Heart left ventricle (tissue), 13 donors: Measurements from ENCODE around the gene HCRTR2.

Experiments used
- POLR2A ChIP-seq, 2 donors: fragments of 450-650 bp; IDR thresholded peaks; one replicate each; pipeline ENCODE4 v1.6.1; 2017; ENCODE audit warnings: antibody characterized with exemption in 2 of 2, mild to moderate bottlenecking in 2 of 2, moderate library complexity in 2 of 2
- TF ChIP-seq, protein P1 (sequence below), 12 donors: fragments of 200-600 bp; sonication (generic) in 4 of 12; IDR thresholded peaks; one replicate each; pipeline versions ENCODE4 v1.5.0 to v1.8.0; 2018 to 2022; ENCODE audit warnings: antibody characterized with exemption in 12 of 12, mild to moderate bottlenecking in 5 of 12
- donor health status: ischemic (EF 13 %, LVEDD 7.1; RV severe dilation, severe dysfunction).
- donor health status: DM: no; HTN: yes; CAD: no.
- donor health status: DM: no; HTN: no; CAD: no.
- donor health status: ischemic (EF 25% LVEDD 6.9; RV normal size, moderate dysfunction).
- donor health status: ischemic (EF 25% LVEDD 5.7; RV mildly dilated, moderate dysfunction).
- donor health status: ischemic (EF 35%, LVEDD 5.7; RV mildly dilated, moderate dysfunction).
- donor health status: nonischemic (EF 11% LVEDD 7.7; RV severe dilation, severe dysfunction).
- donor health status: DM: yes; HTN: yes; CAD: no.
- donor health status: PGD.
- donor health status: ischemic (EF 29% LVEDD 5.4; RV normal size, mild dysfunction).
- donor health status: nonischemic (EF 23%, LVEDD 6.1; RV moderate dilation, normal function).

DNA sequence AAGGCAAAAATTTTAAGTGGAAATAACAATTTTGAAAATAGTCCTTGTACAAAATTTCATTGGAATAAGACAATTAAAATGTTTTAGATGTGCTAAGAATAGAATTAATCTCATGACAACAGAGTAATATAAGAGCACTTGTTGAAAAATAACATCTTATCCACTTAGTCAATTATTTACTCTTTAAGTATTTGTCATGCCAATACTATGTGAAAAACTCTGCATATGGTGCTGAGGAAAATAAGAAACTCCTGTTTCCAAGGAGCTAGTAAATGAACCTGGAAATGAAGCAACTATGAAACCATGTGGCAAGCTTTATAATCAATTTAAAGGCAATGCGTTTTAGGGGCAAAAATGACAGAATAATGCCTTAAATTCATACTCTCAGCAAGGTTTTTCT, 42.7 kb upstream of the HCRTR2 start:
- TF ChIP-seq, protein P1, sequence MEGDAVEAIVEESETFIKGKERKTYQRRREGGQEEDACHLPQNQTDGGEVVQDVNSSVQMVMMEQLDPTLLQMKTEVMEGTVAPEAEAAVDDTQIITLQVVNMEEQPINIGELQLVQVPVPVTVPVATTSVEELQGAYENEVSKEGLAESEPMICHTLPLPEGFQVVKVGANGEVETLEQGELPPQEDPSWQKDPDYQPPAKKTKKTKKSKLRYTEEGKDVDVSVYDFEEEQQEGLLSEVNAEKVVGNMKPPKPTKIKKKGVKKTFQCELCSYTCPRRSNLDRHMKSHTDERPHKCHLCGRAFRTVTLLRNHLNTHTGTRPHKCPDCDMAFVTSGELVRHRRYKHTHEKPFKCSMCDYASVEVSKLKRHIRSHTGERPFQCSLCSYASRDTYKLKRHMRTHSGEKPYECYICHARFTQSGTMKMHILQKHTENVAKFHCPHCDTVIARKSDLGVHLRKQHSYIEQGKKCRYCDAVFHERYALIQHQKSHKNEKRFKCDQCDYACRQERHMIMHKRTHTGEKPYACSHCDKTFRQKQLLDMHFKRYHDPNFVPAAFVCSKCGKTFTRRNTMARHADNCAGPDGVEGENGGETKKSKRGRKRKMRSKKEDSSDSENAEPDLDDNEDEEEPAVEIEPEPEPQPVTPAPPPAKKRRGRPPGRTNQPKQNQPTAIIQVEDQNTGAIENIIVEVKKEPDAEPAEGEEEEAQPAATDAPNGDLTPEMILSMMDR (IDR thresholded peaks at IDR 0.05): no peak
- TF ChIP-seq POLR2A (IDR thresholded peaks at IDR 0.05): no peak
